H1 (cell line): ENCODE data around the gene OTOF. TPM values are rescaled to one million over a fixed set of nuclear protein-coding genes. Genes with fewer than 3 reads are reported as not detected.

ENCODE experiments used
- CTCF ChIA-PET: fragments of 300-600 bp; sonication (Branson Sonifier 250); formaldehyde crosslinking; loops from one replicate; lab custom pipeline; 2021; ENCODE audit not compliant: partially characterized antibody; lab: Charles Lee
- POLR2A ChIA-PET: fragments of 300-600 bp; sonication (Branson Sonifier 250); formaldehyde crosslinking; loops from one replicate; lab custom pipeline; 2021; ENCODE audit warnings: inconsistent platforms; ENCODE audit not compliant: partially characterized antibody; lab: Charles Lee
- DNase-seq, 2 experiments: peaks; one replicate each; pipeline versions ENCODE4 v3.0.0 to v3.0.0-alpha.2; 2010 to 2022; ENCODE audit warnings: low spot score in 2 of 2, low read depth in 1 of 2, mixed read lengths in 1 of 2
- FAIRE-seq: peaks from 2 replicates; lab custom pipeline; 2011; peaks lifted over from hg19 to GRCh38; lab: Jason Lieb, UNC
- H2AFZ ChIP-seq: 2 replicates; pipeline ENCODE4 v1.8.1; 2012; ENCODE audit warnings: low read length, inconsistent platforms
- H2AK5ac ChIP-seq: 2 replicates; pipeline ENCODE4 v1.6.1; 2013; ENCODE audit warnings: low read depth, low read length
- H2BK120ac ChIP-seq: replicated peaks from 2 replicates; pipeline ENCODE3; 2013; ENCODE audit warnings: low read depth, low read length, inconsistent platforms
- H2BK12ac ChIP-seq: 2 replicates; pipeline ENCODE4 v1.6.1; 2013; ENCODE audit warnings: low read depth, low read length
- H2BK15ac ChIP-seq: 2 replicates; pipeline ENCODE4 v1.6.1; 2013; ENCODE audit warnings: low read length
- H2BK20ac ChIP-seq: 2 replicates; pipeline ENCODE4 v1.6.1; 2013; ENCODE audit warnings: low read length
- H2BK5ac ChIP-seq: 2 replicates; pipeline ENCODE4 v1.6.1; 2013; ENCODE audit warnings: low read depth, low read length
- H3K14ac ChIP-seq: 2 replicates; pipeline ENCODE4 v1.6.1; 2013; ENCODE audit warnings: inconsistent platforms; ENCODE audit not compliant: insufficient read length
- H3K18ac ChIP-seq: 2 replicates; pipeline ENCODE4 v1.6.1; 2013; ENCODE audit warnings: low read length; ENCODE audit errors: extremely low read depth
- H3K23ac ChIP-seq: 2 replicates; pipeline ENCODE4 v1.6.1; 2013; ENCODE audit warnings: inconsistent platforms; ENCODE audit not compliant: insufficient read length
- H3K23me2 ChIP-seq: 2 replicates; pipeline ENCODE4 v1.6.1; 2013; ENCODE audit warnings: low read depth, low read length
- H3K27ac ChIP-seq: 2 replicates; pipeline ENCODE4 v1.6.1; 2011; ENCODE audit warnings: low read depth, low read length, inconsistent platforms
- H3K27me3 ChIP-seq, 4 experiments: replicated peaks in 1 of 4; 1 replicate in 1 of 4; 2 replicates in 3 of 4; pipeline versions ENCODE4 v1.6.1 to v1.8.1; 2011 to 2013; ENCODE audit warnings: low read length in 3 of 4, mild to moderate bottlenecking in 3 of 4, inconsistent platforms in 2 of 4, mixed read lengths in 2 of 4, moderate library complexity in 1 of 4; ENCODE audit not compliant: control insufficient read depth in 3 of 4, insufficient read depth in 3 of 4; ENCODE audit errors: extremely low read depth in 1 of 4
- H3K36me3 ChIP-seq, 4 experiments: 2 replicates each; pipeline versions ENCODE4 v1.6.1 to v1.8.1; 2011 to 2013; ENCODE audit warnings: mild to moderate bottlenecking in 4 of 4, low read length in 3 of 4, moderate library complexity in 2 of 4, control low read depth in 1 of 4, inconsistent platforms in 1 of 4; ENCODE audit not compliant: insufficient read depth in 4 of 4, control insufficient read depth in 2 of 4
- H3K4ac ChIP-seq: replicated peaks from 2 replicates; pipeline ENCODE3; 2013; ENCODE audit warnings: low read length, low read depth, mixed read lengths, inconsistent platforms; ENCODE audit not compliant: insufficient read length
- H3K4me1 ChIP-seq, 4 experiments: replicated peaks in 1 of 4; 1 replicate in 1 of 4; 2 replicates in 3 of 4; pipeline versions ENCODE4 v1.6.1 to v1.8.1; 2011 to 2013; ENCODE audit warnings: low read length in 3 of 4, inconsistent platforms in 2 of 4, mixed read lengths in 1 of 4; ENCODE audit not compliant: insufficient read depth in 4 of 4, control insufficient read depth in 3 of 4
- H3K4me2 ChIP-seq, 2 experiments: 2 replicates each; pipeline versions ENCODE4 v1.6.1 to v1.8.1; 2011 to 2013; ENCODE audit warnings: low read depth in 2 of 2, low read length in 2 of 2, control low read depth in 1 of 2, inconsistent platforms in 1 of 2, mild to moderate bottlenecking in 1 of 2; ENCODE audit not compliant: insufficient read depth in 1 of 2
- H3K4me3 ChIP-seq, 4 experiments: fragments of 200-600, 300-600 bp in 1 of 4; sonication (generic), shearing (Covaris generic), sonication (Bioruptor Twin) in 1 of 4; 2 replicates each; pipeline versions ENCODE4 v1.5.1 to v1.8.1; 2011 to 2016; ENCODE audit warnings: low read length in 4 of 4, low read depth in 3 of 4, control low read depth in 2 of 4, inconsistent platforms in 2 of 4, mild to moderate bottlenecking in 2 of 4, mixed read lengths in 1 of 4, moderate library complexity in 1 of 4; ENCODE audit not compliant: insufficient read depth in 2 of 4; ENCODE audit errors: extremely low read depth in 1 of 4
- H3K56ac ChIP-seq: replicated peaks from 2 replicates; pipeline ENCODE3; 2013; ENCODE audit warnings: low read depth, mild to moderate bottlenecking, mixed read lengths, low read length, inconsistent platforms; ENCODE audit not compliant: insufficient read length
- H3K79me1 ChIP-seq: 2 replicates; pipeline ENCODE4 v1.6.1; 2013; ENCODE audit warnings: low read depth, low read length, control low read depth
- H3K79me2 ChIP-seq, 2 experiments: 2 replicates each; pipeline versions ENCODE4 v1.6.1 to v1.8.1; 2012 to 2013; ENCODE audit warnings: low read length in 2 of 2, mild to moderate bottlenecking in 2 of 2, inconsistent platforms in 1 of 2; ENCODE audit not compliant: insufficient read depth in 2 of 2, control insufficient read depth in 1 of 2
- H3K9ac ChIP-seq, 4 experiments: replicated peaks in 1 of 4; 1 replicate in 1 of 4; 2 replicates in 3 of 4; pipeline versions ENCODE4 v1.6.1 to v1.8.1; 2011 to 2013; ENCODE audit warnings: low read depth in 3 of 4, low read length in 3 of 4, control low read depth in 2 of 4, mild to moderate bottlenecking in 2 of 4, moderate library complexity in 2 of 4, inconsistent platforms in 1 of 4; ENCODE audit errors: extremely low read depth in 1 of 4
- H3K9me3 ChIP-seq, 2 experiments: 2 replicates each; pipeline versions ENCODE4 v1.6.1 to v1.8.1; 2012 to 2013; ENCODE audit warnings: mild to moderate bottlenecking in 2 of 2, moderate library complexity in 2 of 2, control low read depth in 1 of 2, inconsistent platforms in 1 of 2, low read depth in 1 of 2, low read length in 1 of 2, mixed read lengths in 1 of 2; ENCODE audit not compliant: insufficient read depth in 2 of 2
- H4K20me1 ChIP-seq, 2 experiments: replicated peaks in 1 of 2; 2 replicates each; pipeline versions ENCODE3 to v1.8.1; 2011 to 2013; ENCODE audit warnings: inconsistent platforms in 2 of 2, low read length in 2 of 2, mild to moderate bottlenecking in 1 of 2; ENCODE audit not compliant: insufficient read depth in 2 of 2, control insufficient read depth in 1 of 2
- H4K5ac ChIP-seq: 2 replicates; pipeline ENCODE4 v1.6.1; 2013; ENCODE audit warnings: low read length, low read depth, mixed read lengths, inconsistent platforms; ENCODE audit not compliant: insufficient read length
- H4K8ac ChIP-seq: 2 replicates; pipeline ENCODE4 v1.8.0; 2013; ENCODE audit warnings: mild to moderate bottlenecking, moderate library complexity, low read length, inconsistent platforms; ENCODE audit not compliant: insufficient read depth; ENCODE audit errors: extremely low read depth
- H4K91ac ChIP-seq: replicated peaks from 2 replicates; pipeline ENCODE3; 2013; ENCODE audit warnings: low read length, mixed read lengths, inconsistent platforms; ENCODE audit not compliant: insufficient read length
- CBX8 ChIP-seq: fragments of 300-800, 300-1000 bp; sonication (generic); IDR thresholded peaks from 2 replicates; pipeline ENCODE4 v1.7.1; 2016; ENCODE audit warnings: low read depth, low read length, borderline replicate concordance
- CHD2 ChIP-seq: IDR thresholded peaks from 2 replicates; pipeline ENCODE4 v1.6.1; 2012; ENCODE audit warnings: low read length, improper control_type of control experiment
- SIRT6 ChIP-seq: IDR thresholded peaks from one replicate; pipeline ENCODE4 v1.7.1; 2012; ENCODE audit warnings: low read length, inconsistent platforms
- TAF1 ChIP-seq: IDR thresholded peaks from 2 replicates; pipeline ENCODE4 v1.6.1; 2011; ENCODE audit warnings: mild to moderate bottlenecking, low read depth, low read length
- TAF7 ChIP-seq: optimal IDR thresholded peaks from 2 replicates; pipeline ENCODE3; 2011; ENCODE audit warnings: low read depth, mild to moderate bottlenecking, inconsistent platforms, low read length, moderate library complexity, borderline replicate concordance
- TBP ChIP-seq: IDR thresholded peaks from 2 replicates; pipeline ENCODE4 v1.6.1; 2011; ENCODE audit warnings: low read depth, low read length, improper control_type of control experiment
- WGBS, 2 experiments: shearing (Covaris generic) in 1 of 2; methylation state at CpG; one replicate each; pipeline versions ENCODE4 v1.1.6 to v1.1.7; 2013 to 2015; ENCODE audit warnings: low lambda C conversion rate in 2 of 2, mixed read lengths in 2 of 2, inconsistent platforms in 1 of 2, low coverage in 1 of 2, missing lambda C conversion rate in 1 of 2; ENCODE audit not compliant: insufficient replicate concordance in 2 of 2, insufficient coverage in 1 of 2, insufficient read length in 1 of 2; ENCODE audit errors: extremely low coverage in 1 of 2, missing lambda C conversion rate in 1 of 2; 5-methylcytosine and 5-hydroxymethylcytosine counted together
- polyA plus RNA-seq, 7 experiments: library from polyadenylated mRNA; depleted of rRNA in 3 of 7; stranded (reverse) in 5 of 7; unstranded in 2 of 7; fragments of >200 nt in 5 of 7; fragments of 200-250 nt in 2 of 7; gene quantifications; 1 replicate in 5 of 7; 2 replicates in 1 of 7; 4 replicates in 1 of 7; pipeline versions ENCODE4 v1.2.1 to v1.2.3, GENCODE V29; 2011 to 2013; ENCODE audit warnings: missing spikeins in 2 of 7, mixed read lengths in 2 of 7
- total RNA-seq: library from RNA; stranded (reverse); fragmentation: NEBNext Ultra II Directional; extraction: Animal tissue kit (Norgen Biotek cat#: 25700); gene quantifications from 2 replicates; pipeline ENCODE4 v1.2.1, GENCODE V29; 2021

OTOF gene
- total and polyA plus RNA-seq, 2 of the 8 experiments (the other 6 are each of a cell fraction or from before 2014, with no cell fraction given) = 0.06 TPM; not detected in 1

- Histone ChIP-seq H2BK5ac (no peak overlapping the region), H2BK120ac (no peak overlapping the region), H3K79me1 (no peaks in the 10 kb centered on the region), H3K9me3 (no peaks in the 10 kb centered on the region), H2AK5ac (no peak overlapping the region), H4K20me1 (no peaks in the 10 kb centered on the region), H3K4me3 (no peak overlapping the region), H3K27ac (no peak overlapping the region), H2BK20ac (no peak overlapping the region), H3K4me2 (no peak overlapping the region), H4K5ac (no peak overlapping the region), H3K4ac (no peak overlapping the region), H2BK15ac (no peak overlapping the region), H3K9ac (no peak overlapping the region), H4K8ac (no peak overlapping the region), H3K56ac (no peak overlapping the region), H2BK12ac (no peak overlapping the region), H3K36me3 (no peaks in the 10 kb centered on the region), H3K23ac (no peak overlapping the region), H3K23me2 (no peaks in the 10 kb centered on the region), H3K18ac (no peak overlapping the region), H3K4me1 (no peaks in the 10 kb centered on the region), H3K79me2 (no peaks in the 10 kb centered on the region), H2AFZ (no peak overlapping the region), H3K27me3 (no peaks in the 10 kb centered on the region), H3K14ac (no peak overlapping the region), H4K91ac (no peak overlapping the region)
- ChIA-PET POLR2A (interaction anchor here (1.2 kb wide), 1 partner anchor 13 kb away, joined by 3 read pairs; no protein-coding TSS in a partner anchor), CTCF (interaction anchor here (1.2 to 4.9 kb wide), 11 partner anchors 8 to 278 kb away, joined by 3 to 34 read pairs (median 5); no protein-coding TSS in a partner anchor)
- FAIRE-seq = no peak
- TF ChIP-seq TAF1 = no peak
- no peak for TF ChIP-seq SIRT6
- TF ChIP-seq CHD2 = no peak
- TF ChIP-seq TBP = no peak
- TF ChIP-seq TAF7 = no peak
- no peak for TF ChIP-seq CBX8
- no peak for DNase-seq
- 89% methylated on average over 9 of the region's 10 CpGs; no CpG with 5 or more reads in 1 of the 2 experiments for WGBS, 2 experiments
Measured at GRCh38 chr2:26516246-26516645, 38.3 kb upstream of the OTOF start.
